Omental fat pad (tissue), 4 donors: ENCODE measurements around the gene CIAO3. TPM values are rescaled to one million over a fixed set of nuclear protein-coding genes. Genes with fewer than 3 reads are reported as not detected.
"Not testable (repeated sequence)": the region's sequence is repeated elsewhere in the genome, so short reads cannot be mapped to it uniquely, and the experiment has no call there.

Experiments
- ATAC-seq: fragments of 150-250 bp; one replicate; pipeline ENCODE4 v1.9.1; 2016; ENCODE audit warnings: mild to moderate bottlenecking, moderate library complexity; ENCODE audit not compliant: low FRiP score
- DNase-seq: peaks from one replicate; pipeline ENCODE4 v3.0.0-alpha.2; 2019; ENCODE audit warnings: low spot score
- total RNA-seq, 4 donors: library from RNA; depleted of rRNA; stranded (reverse); fragments of >200 nt; gene quantifications; one replicate each; pipeline ENCODE4 v1.1.0, GENCODE V29; 2016
- TF ChIP-seq, protein P1 (sequence below), 3 donors: fragments of 450-650 bp; IDR thresholded peaks; one replicate each; pipeline ENCODE4 v1.5.1; 2016 to 2017; ENCODE audit warnings: antibody characterized with exemption in 3 of 3, mild to moderate bottlenecking in 3 of 3, moderate library complexity in 2 of 3

CIAO3 gene
- total RNA-seq, 4 donors from 2014 or later: 17.6 to 26.8 (median 22.1) TPM

DNA sequence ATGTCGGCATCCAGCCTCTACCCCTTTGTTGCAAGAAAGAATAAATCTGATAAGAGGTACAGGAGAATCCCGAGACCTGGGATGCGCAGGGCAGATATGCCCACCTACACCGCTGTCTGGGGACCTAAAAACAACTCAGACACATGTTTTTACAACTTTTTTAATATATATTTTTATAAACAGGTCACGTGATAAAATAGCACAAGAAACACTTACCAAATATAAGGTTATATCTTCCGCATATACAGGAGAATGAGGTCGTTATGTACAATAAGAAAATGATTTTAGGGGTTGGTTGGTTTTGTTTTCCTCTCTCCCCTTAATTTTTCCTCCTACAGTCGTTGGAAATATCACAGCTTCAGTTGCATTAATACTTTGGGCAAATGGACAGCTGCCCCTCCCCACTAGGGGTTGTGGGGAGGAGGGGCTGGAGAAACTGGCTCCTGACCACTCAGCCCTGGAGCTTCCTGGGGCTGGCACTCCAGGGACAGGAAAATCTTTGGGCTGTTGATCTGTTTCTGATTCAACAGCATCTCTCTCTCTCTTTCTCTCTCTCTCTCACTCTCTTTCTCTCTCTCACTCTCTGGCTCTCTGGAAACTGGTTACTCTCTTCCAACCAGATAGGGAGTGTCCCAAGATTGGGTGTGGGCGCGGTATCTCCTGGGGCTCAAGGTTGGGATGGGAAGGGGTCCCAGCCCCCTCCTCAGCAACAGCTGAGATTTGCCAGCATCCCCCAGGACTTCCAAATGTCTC, 48.3 kb downstream of the CIAO3 start:
- TF ChIP-seq, protein P1, sequence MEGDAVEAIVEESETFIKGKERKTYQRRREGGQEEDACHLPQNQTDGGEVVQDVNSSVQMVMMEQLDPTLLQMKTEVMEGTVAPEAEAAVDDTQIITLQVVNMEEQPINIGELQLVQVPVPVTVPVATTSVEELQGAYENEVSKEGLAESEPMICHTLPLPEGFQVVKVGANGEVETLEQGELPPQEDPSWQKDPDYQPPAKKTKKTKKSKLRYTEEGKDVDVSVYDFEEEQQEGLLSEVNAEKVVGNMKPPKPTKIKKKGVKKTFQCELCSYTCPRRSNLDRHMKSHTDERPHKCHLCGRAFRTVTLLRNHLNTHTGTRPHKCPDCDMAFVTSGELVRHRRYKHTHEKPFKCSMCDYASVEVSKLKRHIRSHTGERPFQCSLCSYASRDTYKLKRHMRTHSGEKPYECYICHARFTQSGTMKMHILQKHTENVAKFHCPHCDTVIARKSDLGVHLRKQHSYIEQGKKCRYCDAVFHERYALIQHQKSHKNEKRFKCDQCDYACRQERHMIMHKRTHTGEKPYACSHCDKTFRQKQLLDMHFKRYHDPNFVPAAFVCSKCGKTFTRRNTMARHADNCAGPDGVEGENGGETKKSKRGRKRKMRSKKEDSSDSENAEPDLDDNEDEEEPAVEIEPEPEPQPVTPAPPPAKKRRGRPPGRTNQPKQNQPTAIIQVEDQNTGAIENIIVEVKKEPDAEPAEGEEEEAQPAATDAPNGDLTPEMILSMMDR (IDR thresholded peaks at IDR 0.05): no peak
- DNase-seq (no peak), ATAC-seq (no peak)

DNA sequence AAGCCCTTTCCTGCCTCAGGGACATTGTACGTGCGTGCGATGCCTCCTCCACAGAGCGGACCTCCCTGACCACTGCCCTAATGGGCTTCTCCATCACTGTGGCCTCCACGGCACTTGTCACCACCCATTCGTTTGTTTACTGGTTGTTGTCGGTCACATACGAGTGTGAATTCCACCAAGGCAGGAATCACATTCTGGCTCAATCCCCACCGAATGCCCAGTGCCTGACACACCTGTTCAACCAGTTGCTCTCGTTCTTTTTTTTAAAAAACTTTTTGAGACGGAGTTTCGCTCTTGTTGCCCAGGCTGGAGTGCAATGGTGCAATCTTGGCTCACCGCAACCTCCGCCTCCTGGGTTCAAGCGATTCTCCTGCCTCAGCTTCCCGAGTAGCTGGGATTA, 49.6 kb downstream of the CIAO3 start:
- not testable (repeated sequence) for DNase-seq, ATAC-seq

DNA sequence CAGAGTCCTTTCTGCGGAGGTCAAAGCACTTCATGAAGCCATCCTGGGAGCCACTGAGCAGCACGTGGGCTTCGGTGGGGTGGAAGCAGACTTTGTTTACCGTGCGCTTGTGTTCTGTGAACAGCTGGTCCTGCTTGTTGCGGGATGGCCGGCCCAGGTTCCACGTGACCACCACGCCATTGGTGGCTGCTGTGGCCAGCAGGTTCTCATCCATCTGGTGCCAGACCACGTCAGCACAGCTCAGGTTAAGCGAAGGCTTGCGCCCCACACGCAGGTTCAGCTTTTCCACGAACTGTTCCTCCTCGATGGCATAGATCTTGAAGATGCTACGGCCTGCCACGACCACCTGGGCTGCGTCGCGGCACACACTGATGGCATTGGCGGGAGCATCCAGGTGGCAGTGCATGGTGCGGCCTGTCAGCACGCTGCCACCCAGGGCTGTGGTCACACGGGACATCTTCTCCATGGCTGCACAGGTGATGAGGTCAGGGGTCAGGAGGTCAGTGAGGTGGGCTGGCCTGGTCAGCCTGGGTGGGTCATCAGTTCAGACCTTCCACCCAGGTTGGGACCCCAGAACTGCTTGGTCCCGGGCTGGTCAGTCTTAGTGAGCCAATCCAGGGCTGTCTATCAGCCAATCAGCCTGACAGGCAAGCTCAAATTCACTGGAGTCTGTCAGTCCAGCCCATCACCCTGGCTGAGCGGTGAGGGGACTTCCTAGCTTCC, 51.5 kb downstream of the CIAO3 start:
- ATAC-seq (no peak), DNase-seq (no peak)
- TF ChIP-seq, protein P1 (IDR thresholded peaks at IDR 0.05): no peak

DNA sequence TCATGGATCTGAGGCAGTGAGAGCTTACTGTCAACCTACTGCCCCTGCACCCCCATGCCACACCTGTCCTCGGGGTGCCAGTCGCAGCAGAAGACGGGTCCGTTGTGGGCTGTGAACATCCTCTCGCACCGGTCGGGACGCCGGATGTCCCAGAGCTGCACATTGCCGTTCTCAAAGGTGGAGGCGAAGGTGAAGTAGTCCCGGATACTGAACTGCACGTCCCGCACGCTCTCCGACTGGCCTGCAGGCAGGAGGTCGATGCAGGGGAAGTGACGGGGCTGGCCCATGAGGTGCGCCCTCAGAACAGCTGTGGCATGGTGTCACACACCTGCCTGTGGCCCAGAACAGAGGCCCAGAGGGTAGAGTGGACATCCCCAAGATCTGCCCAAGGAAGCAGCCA, 53.3 kb downstream of the CIAO3 start:
- DNase-seq (no peak), ATAC-seq (no peak)
- TF ChIP-seq, protein P1 (IDR thresholded peaks at IDR 0.05): no peak

DNA sequence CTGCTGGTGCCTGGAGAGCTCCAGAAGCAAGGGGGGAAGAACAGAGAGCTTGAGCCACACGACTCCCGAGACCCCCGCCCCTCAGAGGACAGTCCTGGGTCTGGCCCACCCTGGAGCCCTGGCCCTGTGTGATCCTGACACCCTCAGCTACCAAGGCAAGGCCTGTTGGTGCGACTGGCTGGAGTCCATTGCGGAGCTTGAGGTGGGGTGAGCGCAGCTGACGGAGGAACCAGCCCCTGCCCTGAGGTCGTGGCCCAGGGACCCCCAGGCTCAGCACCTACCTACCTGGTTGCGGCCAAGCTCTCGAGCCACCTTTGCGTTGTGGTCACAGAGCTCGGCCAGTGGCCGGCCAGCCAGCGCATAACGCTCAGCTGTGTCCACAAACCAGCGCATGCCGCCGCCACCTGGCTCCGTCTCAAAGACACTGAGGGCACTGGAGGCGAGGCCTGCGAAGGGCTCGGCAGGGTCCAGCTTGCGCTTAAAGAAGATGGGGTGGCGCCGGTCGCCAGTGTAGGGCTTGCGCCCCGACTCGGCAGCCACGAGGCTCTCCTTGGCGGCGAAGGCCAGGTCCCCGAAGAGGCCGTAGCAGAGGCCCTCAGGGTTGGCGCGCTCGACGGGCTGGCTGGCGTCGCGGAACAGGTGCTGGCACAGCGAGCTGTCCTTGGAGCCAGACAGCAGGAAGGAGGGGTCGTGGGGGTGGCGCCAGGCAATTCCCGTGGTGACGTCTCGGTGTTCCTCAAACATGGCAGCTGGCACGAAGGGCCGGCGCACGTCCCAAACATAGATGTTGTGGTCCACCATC, 54.1 kb downstream of the CIAO3 start:
- ATAC-seq: no peak
- TF ChIP-seq, protein P1 (IDR thresholded peaks at IDR 0.05): no peak
- no peak for DNase-seq

DNA sequence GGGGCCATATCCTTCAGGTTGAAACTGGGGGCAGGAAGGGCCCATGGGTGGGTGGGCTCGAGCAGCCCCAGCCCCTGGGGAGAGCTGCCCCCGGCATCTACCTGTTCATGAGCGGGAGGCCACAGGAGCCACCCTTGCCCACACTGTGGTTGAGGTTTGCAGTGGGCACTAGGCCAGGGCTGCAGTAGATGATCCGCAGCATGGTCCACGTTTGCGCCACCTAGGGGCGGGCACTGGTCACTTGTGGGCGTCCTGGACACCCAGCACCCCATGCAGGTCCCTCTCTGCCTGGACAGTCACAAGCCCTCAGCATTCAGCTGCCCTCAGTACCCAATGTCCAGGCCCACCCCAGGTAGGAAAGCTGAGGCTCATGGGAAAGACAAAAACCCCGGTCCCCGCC, 54.8 kb downstream of the CIAO3 start:
- TF ChIP-seq, protein P1 (IDR thresholded peaks at IDR 0.05): no peak
- no peak for ATAC-seq
- no peak for DNase-seq

DNA sequence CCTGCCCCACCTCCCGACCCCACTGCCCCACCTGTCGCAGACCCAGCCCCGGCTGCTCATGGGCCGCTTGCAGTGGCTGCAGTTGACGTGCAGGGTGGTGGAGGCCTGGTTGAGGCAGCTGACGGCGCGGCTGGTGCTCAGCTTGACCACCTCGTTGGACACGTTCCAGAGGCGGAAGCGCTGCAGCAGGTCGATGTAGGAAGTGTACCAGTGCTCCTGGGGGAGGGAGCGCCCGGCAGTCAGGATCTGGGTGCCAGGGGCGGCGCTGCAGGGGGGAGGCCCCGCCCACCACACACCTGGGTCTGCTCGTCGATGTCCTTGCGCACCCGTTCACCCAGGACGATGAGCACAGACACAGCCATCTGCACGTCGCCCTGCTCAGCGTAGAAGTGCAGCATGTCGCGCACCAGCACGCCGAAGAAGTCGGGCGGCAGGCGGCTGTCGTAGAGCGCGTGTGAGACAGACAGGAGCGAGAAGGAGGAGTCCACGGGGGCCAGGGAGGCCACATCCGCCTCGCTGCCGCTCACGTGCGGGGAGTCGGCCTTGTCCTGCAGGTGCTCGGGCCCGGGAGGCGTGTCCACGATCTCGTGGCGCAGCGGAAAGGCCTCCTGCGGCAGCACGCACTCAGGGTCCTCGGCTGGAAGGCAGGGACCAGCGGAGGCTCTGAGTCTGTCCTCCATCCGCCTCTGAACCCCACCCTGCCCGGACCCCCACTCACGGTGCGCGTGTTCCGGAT, 55.7 kb downstream of the CIAO3 start:
- ATAC-seq: no peak
- no peak for DNase-seq
- TF ChIP-seq, protein P1 (IDR thresholded peaks at IDR 0.05): no peak
